Skeletal muscle satellite cell (primary cell): Measurements from ENCODE around the gene P3H2.
"Not testable (repeated sequence)": the region's sequence is repeated elsewhere in the genome, so short reads cannot be mapped to it uniquely, and the experiment has no call there.

ENCODE experiments used
- H3K27me3 ChIP-seq: 2 replicates; pipeline ENCODE4 v1.7.0; 2013; ENCODE audit warnings: low read length; ENCODE audit not compliant: control insufficient read depth, insufficient read depth
- H3K36me3 ChIP-seq: 2 replicates; pipeline ENCODE4 v1.7.0; 2013; ENCODE audit warnings: mild to moderate bottlenecking, control low read depth, low read length; ENCODE audit not compliant: insufficient read depth
- H3K4me1 ChIP-seq: 2 replicates; pipeline ENCODE4 v1.7.0; 2013; ENCODE audit warnings: low read length; ENCODE audit not compliant: control insufficient read depth, insufficient read depth
- H3K4me2 ChIP-seq: 2 replicates; pipeline ENCODE4 v1.7.0; 2013; ENCODE audit warnings: mild to moderate bottlenecking, low read length
- H3K4me3 ChIP-seq: 2 replicates; pipeline ENCODE4 v1.7.0; 2013; ENCODE audit warnings: low read length
- H3K9ac ChIP-seq: 2 replicates; pipeline ENCODE4 v1.7.0; 2013; ENCODE audit warnings: mild to moderate bottlenecking, low read depth, low read length, moderate library complexity
- H3K9me3 ChIP-seq: replicated peaks from 2 replicates; pipeline ENCODE4 v1.7.0; 2013; ENCODE audit warnings: mild to moderate bottlenecking, control low read depth, low read length

P3H2 gene

GRCh38 chr3:189967254-189967865, 153.3 kb downstream of the P3H2 start:
- Histone ChIP-seq H3K27me3 (no peaks in the 10 kb centered on the region), H3K4me3 (no peak overlapping the region), H3K9me3 (no peaks in the 10 kb centered on the region), H3K4me2 (no peak overlapping the region), H3K4me1 (no peaks in the 10 kb centered on the region), H3K9ac (no peak overlapping the region), H3K36me3 (no peaks in the 10 kb centered on the region)

GRCh38 chr3:189966843-189967242, 153.9 kb downstream of the P3H2 start:
- Histone ChIP-seq H3K4me1 (no peaks in the 10 kb centered on the region), H3K4me2 (no peak overlapping the region), H3K27me3 (no peaks in the 10 kb centered on the region), H3K36me3 (no peaks in the 10 kb centered on the region), H3K9me3 (no peaks in the 10 kb centered on the region), H3K4me3 (no peak overlapping the region), H3K9ac (no peak overlapping the region)

- no peaks in the 10 kb centered on the region for H3K4me1 ChIP-seq
- H3K4me2 ChIP-seq = no peak overlapping the region
- H3K36me3 ChIP-seq = no peaks in the 10 kb centered on the region
- H3K9me3 ChIP-seq = no peaks in the 10 kb centered on the region
- H3K9ac ChIP-seq = no peak overlapping the region
- no peaks in the 10 kb centered on the region for H3K27me3 ChIP-seq
- H3K4me3 ChIP-seq = no peak overlapping the region
Observed at GRCh38 chr3:189964623-189965332, 155.9 kb downstream of the P3H2 start.

- Histone ChIP-seq H3K27me3 (no peaks in the 10 kb centered on the region), H3K4me1 (no peaks in the 10 kb centered on the region), H3K4me2 (no peak overlapping the region), H3K9ac (no peak overlapping the region), H3K36me3 (no peaks in the 10 kb centered on the region), H3K4me3 (no peak overlapping the region), H3K9me3 (no peaks in the 10 kb centered on the region)
Observed at GRCh38 chr3:189962466-189962865, 158.2 kb downstream of the P3H2 start.

- Histone ChIP-seq H3K4me3 (no peak overlapping the region), H3K9me3 (no peaks in the 10 kb centered on the region), H3K27me3 (no peaks in the 10 kb centered on the region), H3K9ac (no peak overlapping the region), H3K36me3 (no peaks in the 10 kb centered on the region), H3K4me1 (no peaks in the 10 kb centered on the region), H3K4me2 (no peak overlapping the region)
Observed at GRCh38 chr3:189961522-189962161, 159.1 kb downstream of the P3H2 start.

GRCh38 chr3:189961086-189961485, 159.6 kb downstream of the P3H2 start:
- not testable (repeated sequence) for H3K4me2 ChIP-seq, H3K36me3 ChIP-seq, H3K9ac ChIP-seq, H3K27me3 ChIP-seq, H3K4me3 ChIP-seq, H3K9me3 ChIP-seq, H3K4me1 ChIP-seq

- H3K4me1 ChIP-seq = no peaks in the 10 kb centered on the region
- H3K9me3 ChIP-seq = no peaks in the 10 kb centered on the region
- H3K9ac ChIP-seq = no peak overlapping the region
- H3K36me3 ChIP-seq = no peaks in the 10 kb centered on the region
- no peak overlapping the region for H3K4me3 ChIP-seq
- no peaks in the 10 kb centered on the region for H3K27me3 ChIP-seq
- no peak overlapping the region for H3K4me2 ChIP-seq
Observed at GRCh38 chr3:189954733-189955665, 165.7 kb downstream of the P3H2 start.

- H3K4me3 ChIP-seq = no peak overlapping the region
- no peaks in the 10 kb centered on the region for H3K4me1 ChIP-seq
- no peaks in the 10 kb centered on the region for H3K36me3 ChIP-seq
- H3K4me2 ChIP-seq = no peak overlapping the region
- H3K27me3 ChIP-seq = no peaks in the 10 kb centered on the region
- no peak overlapping the region for H3K9ac ChIP-seq
- H3K9me3 ChIP-seq = no peaks in the 10 kb centered on the region
Observed at GRCh38 chr3:189953551-189953950, 167.1 kb downstream of the P3H2 start.

- Histone ChIP-seq H3K27me3 (no peaks in the 10 kb centered on the region), H3K9ac (no peak overlapping the region), H3K4me2 (no peak overlapping the region), H3K4me1 (no peaks in the 10 kb centered on the region), H3K9me3 (no peaks in the 10 kb centered on the region), H3K36me3 (no peaks in the 10 kb centered on the region), H3K4me3 (no peak overlapping the region)
Observed at GRCh38 chr3:189952272-189952671, 168.4 kb downstream of the P3H2 start.

- Histone ChIP-seq H3K9me3 (no peaks in the 10 kb centered on the region), H3K4me3 (no peak overlapping the region), H3K4me1 (no peaks in the 10 kb centered on the region), H3K9ac (no peak overlapping the region), H3K27me3 (no peaks in the 10 kb centered on the region), H3K4me2 (no peak overlapping the region), H3K36me3 (no peaks in the 10 kb centered on the region)
Observed at GRCh38 chr3:189950258-189950657, 170.4 kb downstream of the P3H2 start.

- Histone ChIP-seq H3K9me3 (no peaks in the 10 kb centered on the region), H3K9ac (no peak overlapping the region), H3K4me1 (no peaks in the 10 kb centered on the region), H3K4me2 (no peak overlapping the region), H3K27me3 (no peaks in the 10 kb centered on the region), H3K36me3 (no peaks in the 10 kb centered on the region), H3K4me3 (no peak overlapping the region)
Observed at GRCh38 chr3:189949580-189949979, 171.1 kb downstream of the P3H2 start.
